HCT116 (cell line): ENCODE data around the gene RNGTT. TPM values are rescaled to one million over a fixed set of nuclear protein-coding genes. Genes with fewer than 3 reads are reported as not detected.

ENCODE experiments used
- ATAC-seq: fragments of 200-7000 bp; cut with Tn5 transposase; 2 replicates; pipeline ENCODE4 v1.9.1; 2020; ENCODE audit warnings: mild to moderate bottlenecking, moderate library complexity
- BruUV-seq: library from RNA; stranded (reverse); fragments of 400-500 nt; replicated peaks from 2 replicates; lab custom pipeline; 2021; lab: Mats Ljungman, UMichigan
- CTCF ChIA-PET: fragments of 300-600 bp; sonication (Branson Sonifier 250); formaldehyde crosslinking; loops from one replicate; lab custom pipeline; 2021; ENCODE audit warnings: antibody characterized with exemption; lab: Charles Lee
- POLR2A ChIA-PET: fragments of 300-600, 350-600 bp; sonication (Branson Sonifier 250); formaldehyde crosslinking; loops from one replicate; lab custom pipeline; 2021; ENCODE audit warnings: antibody characterized with exemption; lab: Charles Lee
- RAD21 ChIA-PET, 2 experiments: fragments of 300-600 bp; sonication (Branson Sonifier 250); formaldehyde crosslinking; loops; one replicate each; lab custom pipeline; 2023; ENCODE audit warnings: low total read pairs in 2 of 2; ENCODE audit not compliant: uncharacterized antibody in 2 of 2, unreplicated experiment in 2 of 2, low non-redundant PET in 1 of 2; lab: Charles Lee
- DNase-seq: peaks from one replicate; pipeline ENCODE4 v3.0.0-alpha.2; 2010; ENCODE audit warnings: low read depth, low spot score
- H2AFZ ChIP-seq: fragments of 200-600 bp; shearing (Covaris generic), sonication (generic); 2 replicates; pipeline ENCODE4 v1.6.1; 2017; ENCODE audit warnings: low read depth, mixed run types, mixed read lengths, antibody characterized with exemption, low read length; ENCODE audit not compliant: poor library complexity, severe bottlenecking
- H3K27ac ChIP-seq: 2 replicates; pipeline ENCODE4 v1.5.1; 2012; ENCODE audit warnings: low read depth, low read length
- H3K27me3 ChIP-seq: fragments of 200-600 bp; sonication (generic); 2 replicates; pipeline ENCODE4 v1.6.1; 2016; ENCODE audit warnings: mixed run types, low read length, mixed read lengths; ENCODE audit not compliant: insufficient read depth
- H3K36me3 ChIP-seq, 2 experiments: fragments of 200-500 bp in 1 of 2; fragments of 200-600 bp in 1 of 2; sonication (Bioruptor generic) in 1 of 2; sonication (generic) in 1 of 2; 2 replicates each; pipeline versions ENCODE4 v1.5.1 to v1.6.1; 2014 to 2016; ENCODE audit warnings: low read length in 2 of 2, inconsistent platforms in 1 of 2, mixed read lengths in 1 of 2, mixed run types in 1 of 2; ENCODE audit not compliant: insufficient read depth in 2 of 2, control insufficient read depth in 1 of 2
- H3K4me1 ChIP-seq, 2 experiments: fragments of 200-600 bp in 1 of 2; sonication (generic) in 1 of 2; 2 replicates each; pipeline versions ENCODE4 v1.5.1 to v1.6.1; 2012 to 2017; ENCODE audit warnings: low read length in 2 of 2, inconsistent platforms in 1 of 2, mild to moderate bottlenecking in 1 of 2, mixed read lengths in 1 of 2, mixed run types in 1 of 2, moderate library complexity in 1 of 2; ENCODE audit not compliant: insufficient read depth in 2 of 2, control insufficient read depth in 1 of 2
- H3K4me2 ChIP-seq: fragments of 200-600 bp; sonication (generic); 2 replicates; pipeline ENCODE4 v1.6.1; 2017; ENCODE audit warnings: mixed run types, low read length, mixed read lengths
- H3K4me3 ChIP-seq, 2 experiments: fragments of 200-600 bp in 1 of 2; sonication (generic) in 1 of 2; replicated peaks in 1 of 2; 2 replicates each; pipeline ENCODE4 v1.5.1; 2011 to 2016; ENCODE audit warnings: low read length in 2 of 2, control low read depth in 1 of 2, low read depth in 1 of 2, mild to moderate bottlenecking in 1 of 2, mixed read lengths in 1 of 2, mixed run types in 1 of 2
- H3K79me2 ChIP-seq: fragments of 200-600 bp; sonication (generic); 2 replicates; pipeline ENCODE4 v1.6.1; 2017; ENCODE audit warnings: mild to moderate bottlenecking, mixed run types, low read length, moderate library complexity, mixed read lengths; ENCODE audit not compliant: insufficient read depth
- H3K9ac ChIP-seq: fragments of 200-600 bp; sonication (generic); 2 replicates; pipeline ENCODE4 v1.6.1; 2016; ENCODE audit warnings: low read length, mixed read lengths
- H3K9me2 ChIP-seq: fragments of 200-600 bp; sonication (generic), shearing (Covaris generic); 2 replicates; pipeline ENCODE4 v1.6.1; 2017; ENCODE audit warnings: mixed run types, mild to moderate bottlenecking, moderate library complexity; ENCODE audit not compliant: insufficient read depth
- H3K9me3 ChIP-seq, 2 experiments: fragments of 200-500 bp in 1 of 2; fragments of 200-600 bp in 1 of 2; sonication (Bioruptor generic) in 1 of 2; sonication (generic) in 1 of 2; 2 replicates each; pipeline ENCODE4 v1.6.1; 2014 to 2017; ENCODE audit warnings: low read length in 2 of 2, mixed read lengths in 2 of 2, inconsistent platforms in 1 of 2, low read depth in 1 of 2, mild to moderate bottlenecking in 1 of 2, mixed run types in 1 of 2, moderate library complexity in 1 of 2; ENCODE audit not compliant: control insufficient read depth in 1 of 2, insufficient read depth in 1 of 2
- H4K20me1 ChIP-seq: fragments of 200-600 bp; sonication (generic), shearing (Covaris generic); 2 replicates; pipeline ENCODE4 v1.6.1; 2017; ENCODE audit warnings: mixed run types, mild to moderate bottlenecking, moderate library complexity; ENCODE audit not compliant: insufficient read depth
- POLR2AphosphoS5 ChIP-seq: IDR thresholded peaks from 2 replicates; pipeline ENCODE4 v1.6.1; 2011; ENCODE audit warnings: mild to moderate bottlenecking, low read depth, low read length, moderate library complexity
- SIN3A ChIP-seq: IDR thresholded peaks from 2 replicates; pipeline ENCODE4 v1.6.1; 2012; ENCODE audit warnings: low read depth
- SP1 ChIP-seq: IDR thresholded peaks from 2 replicates; pipeline ENCODE4 v1.6.1; 2012; ENCODE audit warnings: low read depth
- YY1 ChIP-seq: IDR thresholded peaks from 2 replicates; pipeline ENCODE4 v1.6.1; 2011; ENCODE audit warnings: low read length, low read depth, moderate library complexity, mild to moderate bottlenecking; ENCODE audit not compliant: insufficient replicate concordance; ENCODE audit errors: extremely low read depth
- ZNF274 ChIP-seq: fragments of 200-500 bp; sonication (Bioruptor generic); IDR thresholded peaks from 2 replicates; pipeline ENCODE4 v1.6.1; 2014; ENCODE audit warnings: mild to moderate bottlenecking, low read depth, low read length, inconsistent platforms
- intact Hi-C: fragments of 100-400 bp; cut with micrococcal nuclease; formaldehyde crosslinking; loops from 2 replicates; pipeline ENCODE4 v1.10.0; 2022
- total RNA-seq: library from RNA; stranded (reverse); gene quantifications from one replicate; pipeline ENCODE4 v1.2.1, GENCODE V29; 2021; ENCODE audit not compliant: unreplicated experiment
- TF ChIP-seq, protein P1 (sequence below): IDR thresholded peaks from 2 replicates; pipeline ENCODE4 v1.6.1; 2012; ENCODE audit warnings: low read depth
- TF ChIP-seq, protein P2 (sequence below): IDR thresholded peaks from 2 replicates; pipeline ENCODE4 v1.6.1; 2012

The RNGTT gene
- total RNA-seq, 1 experiment from 2014 or later, result 23.0 TPM

DNA sequence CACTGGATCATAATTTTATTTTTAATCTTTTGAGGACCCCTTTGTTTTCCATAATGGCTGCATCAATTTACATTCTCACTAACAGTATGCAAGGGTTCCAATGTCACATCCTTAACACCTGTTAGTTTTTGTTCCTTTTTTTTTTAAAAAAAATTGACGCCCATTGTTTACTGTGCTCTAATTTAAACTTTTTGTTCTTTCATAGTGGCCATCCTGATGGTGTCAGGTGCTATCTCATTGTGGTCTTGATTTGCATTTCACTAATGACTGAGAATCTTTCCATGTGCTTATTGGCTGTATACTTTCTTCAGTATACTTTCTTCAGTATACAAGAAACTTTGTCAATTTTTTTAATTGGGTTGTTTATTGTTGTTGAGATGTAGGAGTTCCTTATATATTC, 347.0 kb downstream of the RNGTT start:
- intact Hi-C loops, result no loop called here
- TF ChIP-seq POLR2AphosphoS5 (no peak), YY1 (no peak), ZNF274 (no peak), SP1 (no peak), SIN3A (no peak)
- TF ChIP-seq, protein P1, sequence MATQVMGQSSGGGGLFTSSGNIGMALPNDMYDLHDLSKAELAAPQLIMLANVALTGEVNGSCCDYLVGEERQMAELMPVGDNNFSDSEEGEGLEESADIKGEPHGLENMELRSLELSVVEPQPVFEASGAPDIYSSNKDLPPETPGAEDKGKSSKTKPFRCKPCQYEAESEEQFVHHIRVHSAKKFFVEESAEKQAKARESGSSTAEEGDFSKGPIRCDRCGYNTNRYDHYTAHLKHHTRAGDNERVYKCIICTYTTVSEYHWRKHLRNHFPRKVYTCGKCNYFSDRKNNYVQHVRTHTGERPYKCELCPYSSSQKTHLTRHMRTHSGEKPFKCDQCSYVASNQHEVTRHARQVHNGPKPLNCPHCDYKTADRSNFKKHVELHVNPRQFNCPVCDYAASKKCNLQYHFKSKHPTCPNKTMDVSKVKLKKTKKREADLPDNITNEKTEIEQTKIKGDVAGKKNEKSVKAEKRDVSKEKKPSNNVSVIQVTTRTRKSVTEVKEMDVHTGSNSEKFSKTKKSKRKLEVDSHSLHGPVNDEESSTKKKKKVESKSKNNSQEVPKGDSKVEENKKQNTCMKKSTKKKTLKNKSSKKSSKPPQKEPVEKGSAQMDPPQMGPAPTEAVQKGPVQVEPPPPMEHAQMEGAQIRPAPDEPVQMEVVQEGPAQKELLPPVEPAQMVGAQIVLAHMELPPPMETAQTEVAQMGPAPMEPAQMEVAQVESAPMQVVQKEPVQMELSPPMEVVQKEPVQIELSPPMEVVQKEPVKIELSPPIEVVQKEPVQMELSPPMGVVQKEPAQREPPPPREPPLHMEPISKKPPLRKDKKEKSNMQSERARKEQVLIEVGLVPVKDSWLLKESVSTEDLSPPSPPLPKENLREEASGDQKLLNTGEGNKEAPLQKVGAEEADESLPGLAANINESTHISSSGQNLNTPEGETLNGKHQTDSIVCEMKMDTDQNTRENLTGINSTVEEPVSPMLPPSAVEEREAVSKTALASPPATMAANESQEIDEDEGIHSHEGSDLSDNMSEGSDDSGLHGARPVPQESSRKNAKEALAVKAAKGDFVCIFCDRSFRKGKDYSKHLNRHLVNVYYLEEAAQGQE, result no peak
- TF ChIP-seq, protein P2, sequence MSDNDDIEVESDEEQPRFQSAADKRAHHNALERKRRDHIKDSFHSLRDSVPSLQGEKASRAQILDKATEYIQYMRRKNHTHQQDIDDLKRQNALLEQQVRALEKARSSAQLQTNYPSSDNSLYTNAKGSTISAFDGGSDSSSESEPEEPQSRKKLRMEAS, result no peak
- ATAC-seq (no peak), DNase-seq (no peak)
- H4K20me1 ChIP-seq, result no peaks in the 10 kb centered on the region
- no peak overlapping the region for H3K27ac ChIP-seq
- no peak overlapping the region for H3K4me3 ChIP-seq
- no peaks in the 10 kb centered on the region for H3K36me3 ChIP-seq
- BruUV-seq, result no TSS peak
- no peaks in the 10 kb centered on the region for H3K27me3 ChIP-seq
- no peaks in the 10 kb centered on the region for H3K9me3 ChIP-seq
- no peak overlapping the region for H3K9ac ChIP-seq
- ChIA-PET RAD21 (no interaction called here), CTCF (no interaction called here), POLR2A (no interaction called here)
- no peaks in the 10 kb centered on the region for H3K79me2 ChIP-seq
- no peaks in the 10 kb centered on the region for H3K9me2 ChIP-seq
- H3K4me1 ChIP-seq, result no peaks in the 10 kb centered on the region
- no peak overlapping the region for H3K4me2 ChIP-seq
- H2AFZ ChIP-seq, result no peak overlapping the region
